ENCODE data around the gene ZBTB44.
"Not testable (repeated sequence)": the region's sequence is repeated elsewhere in the genome, so short reads cannot be mapped to it uniquely, and the experiment has no call there.

The ZBTB44 gene

DNA sequence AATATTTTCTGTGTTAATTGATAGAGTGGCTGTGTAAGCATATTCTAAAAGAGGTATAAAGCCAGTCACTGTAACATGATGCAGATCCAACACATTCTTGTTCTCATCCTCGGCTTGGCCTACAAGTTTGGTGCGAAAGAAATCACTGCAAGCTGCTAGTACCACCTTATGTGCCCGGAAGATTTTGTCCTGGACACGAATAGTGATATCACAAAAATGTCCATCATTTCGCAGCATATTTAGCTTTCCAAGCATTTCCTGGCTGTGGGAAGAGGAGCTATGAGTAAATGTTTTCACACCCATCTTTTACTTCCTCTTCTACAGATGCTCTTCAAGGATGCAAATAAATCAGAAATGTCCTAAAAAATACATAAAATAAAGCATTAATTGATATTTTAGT is 53.1 kb downstream of the ZBTB44 start:
- TF ChIP-seq, protein P1, sequence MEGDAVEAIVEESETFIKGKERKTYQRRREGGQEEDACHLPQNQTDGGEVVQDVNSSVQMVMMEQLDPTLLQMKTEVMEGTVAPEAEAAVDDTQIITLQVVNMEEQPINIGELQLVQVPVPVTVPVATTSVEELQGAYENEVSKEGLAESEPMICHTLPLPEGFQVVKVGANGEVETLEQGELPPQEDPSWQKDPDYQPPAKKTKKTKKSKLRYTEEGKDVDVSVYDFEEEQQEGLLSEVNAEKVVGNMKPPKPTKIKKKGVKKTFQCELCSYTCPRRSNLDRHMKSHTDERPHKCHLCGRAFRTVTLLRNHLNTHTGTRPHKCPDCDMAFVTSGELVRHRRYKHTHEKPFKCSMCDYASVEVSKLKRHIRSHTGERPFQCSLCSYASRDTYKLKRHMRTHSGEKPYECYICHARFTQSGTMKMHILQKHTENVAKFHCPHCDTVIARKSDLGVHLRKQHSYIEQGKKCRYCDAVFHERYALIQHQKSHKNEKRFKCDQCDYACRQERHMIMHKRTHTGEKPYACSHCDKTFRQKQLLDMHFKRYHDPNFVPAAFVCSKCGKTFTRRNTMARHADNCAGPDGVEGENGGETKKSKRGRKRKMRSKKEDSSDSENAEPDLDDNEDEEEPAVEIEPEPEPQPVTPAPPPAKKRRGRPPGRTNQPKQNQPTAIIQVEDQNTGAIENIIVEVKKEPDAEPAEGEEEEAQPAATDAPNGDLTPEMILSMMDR (conservative IDR thresholded peaks at IDR 0.05; ENCODE audit: low read depth), result no peak
- no peak for DNase-seq (ENCODE audit: low spot score)
- ChIA-PET CTCF (interaction anchor here (0.7 kb wide), 1 partner anchor 9 kb away, joined by 4 read pairs; no protein-coding TSS in a partner anchor), POLR2A (ENCODE audit: low non-redundant PET) (no interaction called here)
- H3K27ac ChIP-seq, result no peak overlapping the region

DNA sequence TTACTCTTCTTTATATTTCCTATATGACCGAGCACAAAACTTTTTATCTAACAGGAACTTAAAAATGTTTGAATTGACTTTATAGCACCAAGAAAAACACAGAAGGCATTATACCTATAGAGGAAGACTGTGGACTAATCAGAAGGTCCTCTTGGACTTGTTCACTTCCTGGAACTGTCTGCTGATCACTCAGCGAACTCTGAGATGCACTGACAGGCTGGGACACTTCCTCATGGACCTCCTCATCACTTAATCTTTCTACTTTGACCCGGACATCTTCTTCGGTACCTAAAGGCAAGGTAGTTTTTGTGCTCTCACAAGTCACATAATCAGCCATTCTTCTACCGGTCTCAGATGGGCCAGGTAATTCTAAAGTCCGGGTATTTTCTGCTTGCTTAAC is 54.0 kb downstream of the ZBTB44 start:
- ChIA-PET POLR2A (ENCODE audit: low non-redundant PET) (no interaction called here), CTCF (no interaction called here)
- DNase-seq (ENCODE audit: low spot score), result no peak
- no peak overlapping the region for H3K27ac ChIP-seq
- TF ChIP-seq, protein P1 (conservative IDR thresholded peaks at IDR 0.05; ENCODE audit: low read depth), result no peak

DNA sequence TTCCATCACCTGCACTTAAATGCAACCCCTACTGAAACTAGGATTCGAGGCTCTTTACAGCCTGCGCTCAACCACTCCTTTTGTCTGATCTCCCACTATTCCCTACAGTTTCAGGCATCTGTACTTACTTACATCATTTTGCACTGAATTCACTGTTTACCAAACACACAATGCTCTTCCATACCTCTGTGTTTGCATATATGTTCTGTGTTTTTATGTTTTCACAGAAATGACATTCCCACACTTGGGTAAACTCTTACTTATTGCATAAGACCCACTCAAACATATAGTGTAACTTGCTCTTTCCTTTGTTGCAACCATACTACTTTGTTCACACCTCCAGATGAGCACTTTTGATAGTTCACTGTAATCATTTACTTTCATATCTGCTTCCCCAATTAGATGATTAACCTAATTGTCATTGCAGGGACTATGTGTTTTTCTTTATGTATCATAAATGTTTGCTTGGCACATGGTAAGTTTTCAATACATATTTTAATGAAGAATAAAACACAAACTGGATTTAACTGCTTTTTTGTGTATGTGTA is 54.6 kb downstream of the ZBTB44 start:
- TF ChIP-seq, protein P1 (conservative IDR thresholded peaks at IDR 0.05; ENCODE audit: low read depth), result no peak
- ChIA-PET CTCF (no interaction called here), POLR2A (ENCODE audit: low non-redundant PET) (no interaction called here)
- DNase-seq (ENCODE audit: low spot score), result no peak
- H3K27ac ChIP-seq, result no peak overlapping the region

DNA sequence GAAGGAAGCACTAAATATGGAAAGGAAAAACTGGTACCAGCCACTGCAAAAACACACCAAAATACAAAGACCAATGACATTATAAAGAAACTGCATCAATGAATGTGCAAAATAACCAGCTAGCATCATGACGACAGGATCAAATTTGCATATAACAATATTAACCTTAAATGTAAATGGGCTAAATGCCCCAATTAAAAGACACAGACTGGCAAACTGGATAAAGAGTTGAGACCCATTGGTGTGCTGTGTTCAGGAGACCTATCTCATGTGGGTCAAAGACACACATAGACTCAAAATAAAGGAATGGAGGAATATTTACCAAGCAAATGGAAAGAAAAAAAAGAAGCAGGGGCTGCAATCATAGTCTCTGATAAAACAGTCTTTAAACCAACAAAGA is 63.0 kb downstream of the ZBTB44 start:
- POLR2A ChIA-PET (ENCODE audit: low non-redundant PET); CTCF ChIA-PET; DNase-seq (ENCODE audit: low spot score); H3K27ac ChIP-seq: not testable (repeated sequence)

DNA sequence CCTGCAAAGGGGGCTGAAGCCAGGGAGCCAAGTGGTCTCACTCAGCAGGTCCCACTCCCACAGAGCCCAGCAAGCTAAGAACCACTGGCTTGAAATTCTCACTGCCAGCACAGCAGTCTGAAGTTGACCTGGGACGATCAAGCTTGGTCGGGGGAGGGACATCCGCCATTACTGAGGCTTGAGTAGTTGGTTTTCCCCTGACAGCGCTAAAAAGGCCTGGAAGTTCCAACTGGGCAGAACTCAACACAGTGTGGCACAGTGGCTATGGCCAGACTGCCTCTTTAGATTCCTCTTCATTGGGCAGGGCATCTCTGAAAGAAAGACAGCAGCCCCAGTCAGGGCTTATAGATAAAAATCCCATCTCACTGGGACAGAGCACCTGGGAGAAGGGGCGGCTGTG is 64.8 kb downstream of the ZBTB44 start:
- DNase-seq (ENCODE audit: low spot score); H3K27ac ChIP-seq; CTCF ChIA-PET: not testable (repeated sequence)
- POLR2A ChIA-PET (ENCODE audit: low non-redundant PET), result interaction anchor here (0.6 kb wide), 1 partner anchor 187 kb away, joined by 7 read pairs; no protein-coding TSS in a partner anchor

DNA sequence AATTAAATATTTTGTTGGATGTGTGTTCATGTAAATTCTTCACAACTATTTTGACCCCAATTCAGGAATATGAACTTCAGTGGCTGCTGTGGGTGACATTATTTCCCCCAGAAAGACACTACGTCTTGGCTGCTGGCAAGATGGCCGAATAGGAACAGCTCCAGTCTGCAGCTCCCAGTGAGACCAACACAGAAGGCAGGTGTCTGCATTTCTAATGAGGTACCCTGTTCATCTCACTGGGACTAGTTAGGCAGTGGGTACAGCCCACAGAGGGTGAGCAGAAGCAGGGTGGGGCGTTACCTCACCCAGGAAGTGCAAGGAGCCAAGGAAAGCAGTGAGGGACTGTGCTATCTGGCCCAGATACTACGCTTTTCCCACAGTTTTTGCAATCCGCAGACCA is 65.3 kb downstream of the ZBTB44 start:
- ChIA-PET POLR2A (ENCODE audit: low non-redundant PET) (no interaction called here), CTCF (interaction anchor here (0.6 kb wide), 1 partner anchor 10 kb away, joined by 6 read pairs; no protein-coding TSS in a partner anchor)
- DNase-seq (ENCODE audit: low spot score), result no peak
- H3K27ac ChIP-seq, result no peak overlapping the region
- TF ChIP-seq, protein P1 (conservative IDR thresholded peaks at IDR 0.05; ENCODE audit: low read depth), result no peak

DNA sequence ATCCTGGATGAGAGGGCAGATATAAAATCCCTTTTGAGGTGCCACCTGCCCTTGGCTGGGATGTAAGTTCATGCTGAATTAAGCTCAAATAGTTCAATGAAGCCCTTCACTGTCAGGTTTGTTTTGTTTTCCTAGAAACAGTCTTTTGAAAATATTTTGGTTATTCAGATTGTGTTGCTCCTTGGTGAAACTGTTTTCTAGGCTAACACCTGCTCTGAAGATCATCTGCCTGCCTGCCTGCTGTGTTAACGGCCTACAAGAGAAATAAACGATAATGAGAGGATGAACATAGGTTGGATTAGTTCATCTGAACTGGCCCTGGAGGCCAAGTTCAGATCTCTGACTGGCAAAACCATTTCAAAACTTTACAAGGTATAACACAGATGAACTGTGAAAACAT is 67.4 kb downstream of the ZBTB44 start:
- ChIA-PET POLR2A (ENCODE audit: low non-redundant PET) (no interaction called here), CTCF (no interaction called here)
- DNase-seq (ENCODE audit: low spot score), result no peak
- no peak overlapping the region for H3K27ac ChIP-seq
- TF ChIP-seq, protein P1 (conservative IDR thresholded peaks at IDR 0.05; ENCODE audit: low read depth), result no peak

DNA sequence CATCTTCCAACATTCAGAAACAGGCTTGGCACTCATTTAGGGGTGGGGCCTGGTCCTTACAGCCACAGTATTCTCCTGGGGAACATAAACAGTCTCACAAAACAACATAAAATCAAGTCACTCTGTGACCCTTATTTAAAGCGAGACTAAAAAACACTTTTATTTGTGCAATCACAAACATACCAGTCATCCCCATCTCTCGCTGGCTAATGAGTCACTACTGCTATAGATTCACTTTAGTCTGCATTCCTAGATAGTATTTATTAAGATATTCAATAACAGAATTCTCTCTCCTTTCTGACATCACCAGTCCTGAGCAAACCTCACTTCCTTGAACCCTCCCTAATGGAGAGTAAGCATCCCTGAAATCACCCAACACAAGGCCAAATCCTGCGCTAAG is 68.0 kb downstream of the ZBTB44 start:
- TF ChIP-seq, protein P1 (conservative IDR thresholded peaks at IDR 0.05; ENCODE audit: low read depth), result no peak
- CTCF ChIA-PET, result no interaction called here
- DNase-seq (ENCODE audit: low spot score), result no peak
- POLR2A ChIA-PET (ENCODE audit: low non-redundant PET), result no interaction called here
- H3K27ac ChIP-seq, result no peak overlapping the region
